GM12878 (cell line): ENCODE measurements around the gene ACSM4. TPM values are rescaled to one million over a fixed set of nuclear protein-coding genes. Genes with fewer than 3 reads are reported as not detected.

Experiments
- ATAC-seq: fragments of 200-7000 bp; cut with Tn5 transposase; 3 replicates; pipeline ENCODE4 v1.9.1; 2020; ENCODE audit warnings: mild to moderate bottlenecking, moderate library complexity
- BruUV-seq: library from RNA; stranded (reverse); fragments of 400-500 nt; replicated peaks from 2 replicates; lab custom pipeline; 2021; lab: Mats Ljungman, UMichigan
- CTCF ChIA-PET: fragments of 300-600 bp; sonication (Branson Sonifier 250); formaldehyde crosslinking; extraction: SDS; loops from one replicate; lab custom pipeline; 2021; ENCODE audit warnings: inconsistent platforms; lab: Yijun Ruan, JAX
- POLR2A ChIA-PET: fragments of 350-600 bp; formaldehyde crosslinking; extraction: SDS; loops from one replicate; lab custom pipeline; 2021; ENCODE audit warnings: inconsistent platforms; lab: Charles Lee
- RAD21 ChIA-PET: fragments of 300-600 bp; sonication (Branson Sonifier 250); formaldehyde crosslinking; loops from one replicate; lab custom pipeline; 2023; ENCODE audit warnings: antibody characterized with exemption; ENCODE audit not compliant: unreplicated experiment; lab: Charles Lee
- SMC1A ChIA-PET: fragments of 300-600 bp; sonication (Branson Sonifier 250); formaldehyde crosslinking; loops from one replicate; lab custom pipeline; 2023; ENCODE audit not compliant: unreplicated experiment, uncharacterized antibody; lab: Charles Lee
- DNase-seq: peaks from one replicate; pipeline ENCODE4 v3.0.0-alpha.2; 2011; ENCODE audit warnings: low read depth, low spot score
- FAIRE-seq: peaks from 3 replicates; lab custom pipeline; 2011; peaks lifted over from hg19 to GRCh38; lab: Jason Lieb, UNC
- H2AFZ ChIP-seq: 2 replicates; pipeline ENCODE4 v1.6.0; 2011; ENCODE audit warnings: low read depth, low read length, control low read depth; ENCODE audit not compliant: control insufficient read depth
- H3K27ac ChIP-seq: 2 replicates; pipeline ENCODE4 v1.5.1; 2011; ENCODE audit warnings: control low read depth; ENCODE audit not compliant: control insufficient read depth, insufficient read depth
- H3K27me3 ChIP-seq, 2 experiments: replicated peaks in 1 of 2; 2 replicates each; pipeline versions ENCODE4 v1.6.0 to v1.6.1; 2011; ENCODE audit warnings: low read length in 1 of 2; ENCODE audit not compliant: control insufficient read depth in 2 of 2, insufficient read depth in 2 of 2
- H3K36me3 ChIP-seq, 2 experiments: 2 replicates each; pipeline ENCODE4 v1.5.1; 2011; ENCODE audit warnings: low read length in 1 of 2; ENCODE audit not compliant: control insufficient read depth in 2 of 2, insufficient read depth in 2 of 2
- H3K4me1 ChIP-seq: 2 replicates; pipeline ENCODE4 v1.6.1; 2011; ENCODE audit warnings: mild to moderate bottlenecking, low read length, moderate library complexity, mixed read lengths; ENCODE audit not compliant: control insufficient read depth, insufficient read depth
- H3K4me2 ChIP-seq: 2 replicates; pipeline ENCODE4 v1.6.0; 2011; ENCODE audit warnings: control low read depth; ENCODE audit not compliant: control insufficient read depth, insufficient read depth
- H3K4me3 ChIP-seq: fragments of 200-600 bp; sonication (generic); 2 replicates; pipeline ENCODE4 v1.5.1; 2016
- H3K79me2 ChIP-seq: 2 replicates; pipeline ENCODE4 v1.6.0; 2011; ENCODE audit warnings: low read length; ENCODE audit not compliant: control insufficient read depth, insufficient read depth
- H3K9ac ChIP-seq: 2 replicates; pipeline ENCODE4 v1.8.0; 2011; ENCODE audit warnings: low read length, control low read depth, mixed read lengths; ENCODE audit not compliant: control insufficient read depth, insufficient read depth
- H3K9me3 ChIP-seq: replicated peaks from 3 replicates; pipeline ENCODE4 v1.5.1; 2011; ENCODE audit warnings: mild to moderate bottlenecking, low read length; ENCODE audit not compliant: control insufficient read depth, insufficient read depth
- H4K20me1 ChIP-seq: 2 replicates; pipeline ENCODE4 v1.6.0; 2011; ENCODE audit not compliant: control insufficient read depth, insufficient read depth
- BCL11A ChIP-seq: IDR thresholded peaks from 2 replicates; pipeline ENCODE4 v1.6.1; 2011; ENCODE audit warnings: low read depth, low read length
- CEBPZ ChIP-seq: fragments of 150-350 bp; IDR thresholded peaks from 2 replicates; pipeline ENCODE4 v1.6.1; 2016; ENCODE audit warnings: low read depth, low read length
- EP300 ChIP-seq, 2 experiments: fragments of 150-350 bp in 1 of 2; IDR thresholded peaks; 2 replicates each; pipeline ENCODE4 v1.6.1; 2011 to 2012; ENCODE audit warnings: low read depth in 2 of 2, low read length in 2 of 2, borderline replicate concordance in 1 of 2, improper control_type of control experiment in 1 of 2, inconsistent platforms in 1 of 2; ENCODE audit not compliant: control insufficient read depth in 1 of 2
- ESRRA ChIP-seq: IDR thresholded peaks from 2 replicates; pipeline ENCODE4 v1.6.1; 2012; ENCODE audit warnings: mild to moderate bottlenecking, low read length, improper control_type of control experiment
- HCFC1 ChIP-seq: fragments of 150-350 bp; IDR thresholded peaks from 2 replicates; pipeline ENCODE4 v1.6.1; 2014; ENCODE audit warnings: low read length
- JUNB ChIP-seq: IDR thresholded peaks from 2 replicates; pipeline ENCODE4 v1.6.1; 2016; ENCODE audit warnings: antibody characterized with exemption, mild to moderate bottlenecking
- MTA2 ChIP-seq: fragments of 450-650 bp; IDR thresholded peaks from 2 replicates; pipeline ENCODE4 v1.6.1; 2016; ENCODE audit warnings: low read depth, mild to moderate bottlenecking, moderate library complexity
- PAX5 ChIP-seq: IDR thresholded peaks from 2 replicates; pipeline ENCODE4 v1.6.1; 2011; ENCODE audit warnings: low read depth, low read length, borderline replicate concordance
- SMC3 ChIP-seq: IDR thresholded peaks from 2 replicates; pipeline ENCODE4 v1.6.1; 2011; ENCODE audit warnings: low read length, improper control_type of control experiment, borderline replicate concordance
- STAT1 ChIP-seq: fragments of 450-650 bp; conservative IDR thresholded peaks from 2 replicates; pipeline ENCODE4 v1.6.1; 2014; ENCODE audit warnings: antibody characterized with exemption, mild to moderate bottlenecking
- SUZ12 ChIP-seq: fragments of 200-600 bp; sonication (generic); IDR thresholded peaks from one replicate; pipeline ENCODE4 v1.6.1; 2018; ENCODE audit warnings: antibody characterized with exemption, mild to moderate bottlenecking; ENCODE audit not compliant: unreplicated experiment
- TAF1 ChIP-seq: IDR thresholded peaks from 2 replicates; pipeline ENCODE4 v1.6.1; 2011; ENCODE audit warnings: mild to moderate bottlenecking, low read depth, low read length, borderline replicate concordance
- TARDBP ChIP-seq: IDR thresholded peaks from 2 replicates; pipeline ENCODE4 v1.6.1; 2016; ENCODE audit warnings: borderline replicate concordance
- TBL1XR1 ChIP-seq: IDR thresholded peaks from 2 replicates; pipeline ENCODE4 v1.6.1; 2012; ENCODE audit warnings: low read depth, low read length, improper control_type of control experiment
- ZZZ3 ChIP-seq: IDR thresholded peaks from 2 replicates; pipeline ENCODE4 v1.6.1; 2011; ENCODE audit warnings: low read depth; ENCODE audit not compliant: control insufficient read depth, insufficient read length
- WGBS: methylation state at CpG from one replicate; pipeline ENCODE4 v1.1.6; 2016; ENCODE audit warnings: low lambda C conversion rate; ENCODE audit not compliant: insufficient replicate concordance, insufficient coverage; ENCODE audit errors: missing lambda C conversion rate; 5-methylcytosine and 5-hydroxymethylcytosine counted together
- in situ Hi-C: fragments of 300-500 bp; cut with MboI; formaldehyde crosslinking; loops from 9 replicates; pipeline ENCODE4 v1.14.3; 2018; ENCODE audit warnings: mixed read lengths
- intact Hi-C: fragments of 100-400 bp; cut with micrococcal nuclease; formaldehyde crosslinking; loops from one replicate; pipeline ENCODE4 v1.14.2; 2022; ENCODE audit not compliant: unreplicated experiment
- polyA plus RNA-seq, 11 experiments: library from polyadenylated mRNA; depleted of rRNA in 4 of 11; unstranded in 6 of 11; stranded (reverse) in 5 of 11; fragments of >200 nt; fragmentation: Nextera tagmentation in 4 of 11; fragmentation: Illumina TruSeq in 1 of 11; extraction: Ambion mirVana in 4 of 11; extraction: Trizol in 1 of 11; gene quantifications; 1 replicate in 1 of 11; 2 replicates in 10 of 11; pipeline versions ENCODE4 v1.2.1 to v1.2.3, GENCODE V29; 2011 to 2016; ENCODE audit warnings: inconsistent platforms in 2 of 11, missing spikeins in 2 of 11, low read depth in 1 of 11
- total RNA-seq, 4 experiments: library from RNA; depleted of rRNA in 3 of 4; stranded (reverse); fragments of >200 nt in 3 of 4; fragmentation: Illumina TruSeq in 1 of 4; extraction: Trizol in 1 of 4; gene quantifications; 2 replicates each; pipeline versions ENCODE4 v1.2.1 to v1.2.3, GENCODE V29; 2013 to 2021
- TF ChIP-seq, protein P1 (sequence below): IDR thresholded peaks from 2 replicates; pipeline ENCODE4 v1.6.1; 2012; ENCODE audit warnings: low read depth, low read length, improper control_type of control experiment

The ACSM4 gene
- total and polyA plus RNA-seq, 10 of the 15 experiments (the other 5 are each of a cell fraction or from before 2014, with no cell fraction given), result not detected

- Histone ChIP-seq H3K79me2 (no peaks in the 10 kb centered on the region), H3K27me3 (no peaks in the 10 kb centered on the region), H2AFZ (no peak overlapping the region), H3K27ac (no peak overlapping the region), H3K9ac (no peak overlapping the region), H3K4me1 (no peaks in the 10 kb centered on the region), H4K20me1 (no peaks in the 10 kb centered on the region), H3K36me3 (no peaks in the 10 kb centered on the region), H3K4me3 (no peak overlapping the region), H3K9me3 (no peaks in the 10 kb centered on the region), H3K4me2 (no peak overlapping the region)
- TF ChIP-seq ZZZ3 (no peak), CEBPZ (no peak), STAT1 (no peak), ESRRA (no peak), TBL1XR1 (no peak), HCFC1 (no peak), SMC3 (no peak), TAF1 (no peak), PAX5 (no peak), BCL11A (no peak), EP300 (IDR thresholded peaks at IDR 0.05; ENCODE audit: borderline replicate concordance in 1 of 2, control insufficient read depth in 1 of 2, low read depth in 2 of 2, low read length in 2 of 2) (no peak), TARDBP (no peak), MTA2 (no peak), SUZ12 (no peak), JUNB (no peak)
- TF ChIP-seq, protein P1, sequence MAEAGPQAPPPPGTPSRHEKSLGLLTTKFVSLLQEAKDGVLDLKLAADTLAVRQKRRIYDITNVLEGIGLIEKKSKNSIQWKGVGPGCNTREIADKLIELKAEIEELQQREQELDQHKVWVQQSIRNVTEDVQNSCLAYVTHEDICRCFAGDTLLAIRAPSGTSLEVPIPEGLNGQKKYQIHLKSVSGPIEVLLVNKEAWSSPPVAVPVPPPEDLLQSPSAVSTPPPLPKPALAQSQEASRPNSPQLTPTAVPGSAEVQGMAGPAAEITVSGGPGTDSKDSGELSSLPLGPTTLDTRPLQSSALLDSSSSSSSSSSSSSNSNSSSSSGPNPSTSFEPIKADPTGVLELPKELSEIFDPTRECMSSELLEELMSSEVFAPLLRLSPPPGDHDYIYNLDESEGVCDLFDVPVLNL, result no peak
- in situ Hi-C loops (no loop called here), intact Hi-C loops (no loop called here)
- whole genome bisulfite sequencing, result 69% methylated on average over 2 of the region's 2 CpGs
- ChIA-PET RAD21 (no interaction called here), SMC1A (no interaction called here), POLR2A (no interaction called here), CTCF (no interaction called here)
- DNase-seq (no peak), ATAC-seq (no peak), FAIRE-seq (no peak)
- BruUV-seq, result no TSS peak
Measured at GRCh38 chr12:7303230-7303629, 642 bp upstream of the ACSM4 start.
